Vagina (tissue), 2 donors: ENCODE measurements around the gene PHF5A.

Experiments
- CTCF ChIP-seq, 3 experiments: fragments of 450-650 bp in 2 of 3; fragments of 200-600 bp in 1 of 3; sonication (generic) in 1 of 3; IDR thresholded peaks; one replicate each; pipeline ENCODE4 v1.5.1; 2017 to 2019; ENCODE audit warnings: antibody characterized with exemption in 3 of 3, mild to moderate bottlenecking in 2 of 3, moderate library complexity in 2 of 3
- POLR2A ChIP-seq, 2 donors: fragments of 450-650 bp; IDR thresholded peaks; one replicate each; pipeline ENCODE4 v1.6.1; 2017; ENCODE audit warnings: antibody characterized with exemption in 2 of 2, mild to moderate bottlenecking in 2 of 2, moderate library complexity in 2 of 2
- POLR2AphosphoS5 ChIP-seq, 2 donors: sonication (generic); formaldehyde crosslinking; IDR thresholded peaks; one replicate each; pipeline ENCODE4 v1.9.0; 2017; ENCODE audit warnings: antibody characterized with exemption in 2 of 2, mild to moderate bottlenecking in 2 of 2, low read depth in 1 of 2; ENCODE audit not compliant: insufficient read depth in 1 of 2

GRCh38 chr22:41499624-41500280 is 31.3 kb upstream of the PHF5A start:
- TF ChIP-seq POLR2A (IDR thresholded peaks at IDR 0.05) (no peak), CTCF (IDR thresholded peaks at IDR 0.05) (no peak), POLR2AphosphoS5 (IDR thresholded peaks at IDR 0.05; ENCODE audit: insufficient read depth in 1 of 2, low read depth in 1 of 2) (no peak)
